ENCODE data around the gene TIAM2.

DNA sequence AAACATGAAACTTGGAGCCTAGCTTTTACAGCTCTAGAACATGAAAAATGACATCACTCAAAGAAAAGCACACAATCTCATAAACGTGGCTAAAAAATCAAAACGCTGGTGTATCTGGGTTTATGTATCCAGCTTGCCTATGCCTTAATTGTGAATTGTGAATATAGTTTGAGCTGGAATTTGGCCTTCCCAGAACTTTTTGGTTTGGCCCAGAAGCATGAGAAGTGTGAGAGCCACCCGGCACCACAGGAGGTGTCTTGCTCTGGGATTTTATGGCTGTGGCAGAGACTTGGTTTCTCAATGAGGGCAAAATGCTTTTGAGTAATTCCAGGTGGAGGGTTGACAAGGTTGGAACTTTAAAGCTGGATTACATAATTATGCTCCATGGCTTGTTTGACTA, 69.2 kb downstream of the TIAM2 start:
- TF ChIP-seq CTCF (IDR thresholded peaks at IDR 0.05): no peak
- no peak for TF ChIP-seq POLR2AphosphoS5 (IDR thresholded peaks at IDR 0.05)
